A549 (cell line): Measurements from ENCODE around the gene SLC43A3.

ENCODE experiments used
- CTCF ChIP-seq: fragments of >200 bp; sonication (Bioruptor Twin); formaldehyde crosslinking; IDR thresholded peaks from 3 replicates; pipeline ENCODE4 v1.5.1; 2016
- E2F6 ChIP-seq: IDR thresholded peaks from 2 replicates; pipeline ENCODE4 v1.6.1; 2012; ENCODE audit warnings: low read depth, borderline replicate concordance
- POLR2A ChIP-seq: IDR thresholded peaks from 2 replicates; pipeline ENCODE4 v1.6.1; 2012; ENCODE audit warnings: mild to moderate bottlenecking, low read length
- RAD21 ChIP-seq, 2 experiments: fragments of >200 bp in 1 of 2; sonication (Bioruptor Twin) in 1 of 2; formaldehyde crosslinking in 1 of 2; IDR thresholded peaks in 1 of 2; conservative IDR thresholded peaks in 1 of 2; 2 replicates in 1 of 2; 3 replicates in 1 of 2; pipeline ENCODE4 v1.6.1; 2012 to 2018; ENCODE audit warnings: inconsistent platforms in 1 of 2
- RARB ChIP-seq: fragments of 250-450 bp; sonication (Bioruptor Pico); IDR thresholded peaks from 2 replicates; pipeline ENCODE4 v1.8.0; 2021; ENCODE audit warnings: mild to moderate bottlenecking, moderate library complexity

GRCh38 chr11:57395905-57396623 is 30.9 kb downstream of the SLC43A3 start:
- no peak for TF ChIP-seq RAD21 (conservative IDR thresholded peaks at IDR 0.05 in 1 of 2, IDR thresholded peaks at IDR 0.05 in 1 of 2)
- TF ChIP-seq CTCF, result no peak
- no peak for TF ChIP-seq E2F6
- TF ChIP-seq POLR2A, result no peak
- TF ChIP-seq RARB, result no peak
